KOPT-K1 (cell line): ENCODE measurements around the gene STOX2.

Experiments used
- H3K27ac ChIP-seq: fragments of 200-600 bp; sonication (generic); 2 replicates; pipeline ENCODE4 v1.5.1; 2016; ENCODE audit warnings: antibody characterized with exemption, mild to moderate bottlenecking, low read depth, low read length; ENCODE audit not compliant: poor library complexity, severe bottlenecking
- H3K36me3 ChIP-seq: fragments of 200-600 bp; sonication (generic); 2 replicates; pipeline ENCODE4 v1.5.1; 2017; ENCODE audit warnings: antibody characterized with exemption, mild to moderate bottlenecking, low read length, moderate library complexity; ENCODE audit not compliant: insufficient read depth
- H3K9me3 ChIP-seq: fragments of 200-600 bp; sonication (generic); 2 replicates; pipeline ENCODE4 v1.5.1; 2017; ENCODE audit warnings: antibody characterized with exemption, low read length, mild to moderate bottlenecking; ENCODE audit not compliant: insufficient read depth, poor library complexity, severe bottlenecking

The STOX2 gene

GRCh38 chr4:183971929-183972490, 66.9 kb downstream of the STOX2 start:
- Histone ChIP-seq H3K27ac (no peak overlapping the region), H3K36me3 (no peaks in the 10 kb centered on the region), H3K9me3 (peaks cover 9% of the 10 kb centered on the region)

GRCh38 chr4:183977707-183978106, 72.6 kb downstream of the STOX2 start:
- Histone ChIP-seq H3K36me3 (no peaks in the 10 kb centered on the region), H3K9me3 (peaks cover 4% of the 10 kb centered on the region)

GRCh38 chr4:183984566-183984965, 79.5 kb downstream of the STOX2 start:
- no peaks in the 10 kb centered on the region for H3K9me3 ChIP-seq
- no peaks in the 10 kb centered on the region for H3K36me3 ChIP-seq
- no peak overlapping the region for H3K27ac ChIP-seq

More at GRCh38 chr4:183977707-183978106, 72.6 kb downstream of the STOX2 start:
- no peak overlapping the region for H3K27ac ChIP-seq

- H3K27ac ChIP-seq = no peak overlapping the region
- H3K36me3 ChIP-seq = no peaks in the 10 kb centered on the region
- no peaks in the 10 kb centered on the region for H3K9me3 ChIP-seq
Observed at GRCh38 chr4:183985786-183986185, 80.7 kb downstream of the STOX2 start.

- no peak overlapping the region for H3K27ac ChIP-seq
- H3K9me3 ChIP-seq = no peaks in the 10 kb centered on the region
- H3K36me3 ChIP-seq = no peaks in the 10 kb centered on the region
Observed at GRCh38 chr4:183986291-183986970, 81.3 kb downstream of the STOX2 start.

GRCh38 chr4:183986971-183987946, 82.2 kb downstream of the STOX2 start:
- H3K9me3 ChIP-seq = no peaks in the 10 kb centered on the region
- no peaks in the 10 kb centered on the region for H3K36me3 ChIP-seq
- no peak overlapping the region for H3K27ac ChIP-seq

- no peak overlapping the region for H3K27ac ChIP-seq
- H3K36me3 ChIP-seq = no peaks in the 10 kb centered on the region
- H3K9me3 ChIP-seq = no peaks in the 10 kb centered on the region
Observed at GRCh38 chr4:183987987-183988392, 82.9 kb downstream of the STOX2 start.

GRCh38 chr4:183988874-183989273, 83.8 kb downstream of the STOX2 start:
- Histone ChIP-seq H3K36me3 (no peaks in the 10 kb centered on the region), H3K27ac (no peak overlapping the region), H3K9me3 (no peaks in the 10 kb centered on the region)

- Histone ChIP-seq H3K36me3 (no peaks in the 10 kb centered on the region), H3K27ac (no peak overlapping the region), H3K9me3 (no peaks in the 10 kb centered on the region)
Observed at GRCh38 chr4:183989461-183989860, 84.4 kb downstream of the STOX2 start.

- H3K27ac ChIP-seq = no peak overlapping the region
- H3K9me3 ChIP-seq = no peaks in the 10 kb centered on the region
- H3K36me3 ChIP-seq = no peaks in the 10 kb centered on the region
Observed at GRCh38 chr4:183989931-183990330, 84.8 kb downstream of the STOX2 start.

GRCh38 chr4:183993676-183994075, 88.6 kb downstream of the STOX2 start:
- Histone ChIP-seq H3K9me3 (no peaks in the 10 kb centered on the region), H3K27ac (no peak overlapping the region)

GRCh38 chr4:183995570-183995969, 90.5 kb downstream of the STOX2 start:
- Histone ChIP-seq H3K36me3 (no peaks in the 10 kb centered on the region), H3K27ac (no peak overlapping the region), H3K9me3 (no peaks in the 10 kb centered on the region)

More at GRCh38 chr4:183993676-183994075, 88.6 kb downstream of the STOX2 start:
- no peaks in the 10 kb centered on the region for H3K36me3 ChIP-seq

GRCh38 chr4:183996868-183997267, 91.8 kb downstream of the STOX2 start:
- H3K9me3 ChIP-seq = peaks cover 5% of the 10 kb centered on the region
- H3K36me3 ChIP-seq = no peaks in the 10 kb centered on the region
- no peak overlapping the region for H3K27ac ChIP-seq

GRCh38 chr4:183999435-183999834, 94.3 kb downstream of the STOX2 start:
- Histone ChIP-seq H3K36me3 (no peaks in the 10 kb centered on the region), H3K9me3 (peaks cover 12% of the 10 kb centered on the region), H3K27ac (no peak overlapping the region)
